K562 (cell line): ENCODE measurements around the gene GORASP2.

Experiments
- ESRRB ChIP-seq: fragments of 250-450 bp; sonication (Bioruptor Pico); IDR thresholded peaks from 2 replicates; pipeline ENCODE4 v1.5.0; 2020; ENCODE audit warnings: mild to moderate bottlenecking, moderate library complexity, borderline replicate concordance
- MYBL2 ChIP-seq, 2 experiments: fragments of 450-650 bp in 1 of 2; sonication (generic) in 1 of 2; formaldehyde crosslinking in 1 of 2; IDR thresholded peaks; 2 replicates each; pipeline versions ENCODE4 v1.6.1 to v1.8.1; 2017 to 2022; ENCODE audit warnings: borderline replicate concordance in 1 of 2, inconsistent platforms in 1 of 2, low read depth in 1 of 2, mild to moderate bottlenecking in 1 of 2, missing genetic modification reagents in 1 of 2, moderate library complexity in 1 of 2
- NR3C1 ChIP-seq: sonication (generic); formaldehyde crosslinking; IDR thresholded peaks from 2 replicates; pipeline ENCODE4 v1.8.1; 2022; ENCODE audit warnings: missing genetic modification reagents
- NRF1 ChIP-seq, 2 experiments: fragments of 450-650 bp; IDR thresholded peaks in 1 of 2; conservative IDR thresholded peaks in 1 of 2; 2 replicates each; pipeline ENCODE4 v1.6.1; 2014; ENCODE audit warnings: mild to moderate bottlenecking in 2 of 2
- PPARD ChIP-seq: fragments of 250-450 bp; sonication (Bioruptor Pico); IDR thresholded peaks from 2 replicates; pipeline ENCODE4 v1.8.0; 2022; ENCODE audit warnings: inconsistent platforms, mild to moderate bottlenecking, moderate library complexity
- ZBTB8A ChIP-seq: fragments of 450-650 bp; IDR thresholded peaks from 2 replicates; pipeline ENCODE4 v1.6.1; 2018; ENCODE audit warnings: mild to moderate bottlenecking, moderate library complexity; ENCODE audit not compliant: partially characterized antibody
- ZNF224 ChIP-seq: sonication (generic); formaldehyde crosslinking; IDR thresholded peaks from 2 replicates; pipeline ENCODE4 v1.8.0; 2022; ENCODE audit warnings: mild to moderate bottlenecking, missing genetic modification reagents
- TF ChIP-seq, protein P1 (sequence below), 3 experiments: IDR thresholded peaks in 2 of 3; conservative IDR thresholded peaks in 1 of 3; 2 replicates each; pipeline ENCODE4 v1.5.1; 2011 to 2012; ENCODE audit warnings: low read length in 3 of 3, mild to moderate bottlenecking in 3 of 3, control low read depth in 2 of 3, improper control_type of control experiment in 1 of 3, inconsistent platforms in 1 of 3, low read depth in 1 of 3, mixed read lengths in 1 of 3, moderate library complexity in 1 of 3; ENCODE audit not compliant: insufficient read depth in 2 of 3

DNA sequence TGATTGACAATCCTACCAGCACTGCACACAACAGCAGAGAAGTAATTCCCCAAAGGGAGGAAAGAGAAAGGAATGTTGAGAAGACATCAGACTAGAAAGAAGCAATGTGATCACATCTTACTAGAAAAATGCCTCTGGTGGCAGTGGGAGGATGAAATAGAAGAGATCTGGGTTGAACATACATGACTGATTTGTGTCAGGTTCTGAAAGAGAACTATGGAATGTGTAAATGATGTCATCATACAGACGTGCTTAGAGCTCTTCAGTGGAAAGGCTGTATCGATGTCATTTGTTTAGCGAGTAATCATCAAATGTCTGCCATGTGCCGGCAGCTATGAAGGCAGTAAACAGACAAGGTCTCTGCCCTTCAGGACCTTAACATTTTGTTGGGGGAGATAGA is 24.9 kb downstream of the GORASP2 start:
- TF ChIP-seq ZNF224 (CRISPR knock-in tag): no peak
- no peak for TF ChIP-seq NRF1 (conservative IDR thresholded peaks at IDR 0.05 in 1 of 2, IDR thresholded peaks at IDR 0.05 in 1 of 2)
- TF ChIP-seq, protein P1, sequence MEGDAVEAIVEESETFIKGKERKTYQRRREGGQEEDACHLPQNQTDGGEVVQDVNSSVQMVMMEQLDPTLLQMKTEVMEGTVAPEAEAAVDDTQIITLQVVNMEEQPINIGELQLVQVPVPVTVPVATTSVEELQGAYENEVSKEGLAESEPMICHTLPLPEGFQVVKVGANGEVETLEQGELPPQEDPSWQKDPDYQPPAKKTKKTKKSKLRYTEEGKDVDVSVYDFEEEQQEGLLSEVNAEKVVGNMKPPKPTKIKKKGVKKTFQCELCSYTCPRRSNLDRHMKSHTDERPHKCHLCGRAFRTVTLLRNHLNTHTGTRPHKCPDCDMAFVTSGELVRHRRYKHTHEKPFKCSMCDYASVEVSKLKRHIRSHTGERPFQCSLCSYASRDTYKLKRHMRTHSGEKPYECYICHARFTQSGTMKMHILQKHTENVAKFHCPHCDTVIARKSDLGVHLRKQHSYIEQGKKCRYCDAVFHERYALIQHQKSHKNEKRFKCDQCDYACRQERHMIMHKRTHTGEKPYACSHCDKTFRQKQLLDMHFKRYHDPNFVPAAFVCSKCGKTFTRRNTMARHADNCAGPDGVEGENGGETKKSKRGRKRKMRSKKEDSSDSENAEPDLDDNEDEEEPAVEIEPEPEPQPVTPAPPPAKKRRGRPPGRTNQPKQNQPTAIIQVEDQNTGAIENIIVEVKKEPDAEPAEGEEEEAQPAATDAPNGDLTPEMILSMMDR (IDR thresholded peaks at IDR 0.05 in 2 of 3, conservative IDR thresholded peaks at IDR 0.05 in 1 of 3; ENCODE audit: insufficient read depth in 2 of 3, low read depth in 1 of 3, low read length in 3 of 3): no peak
- TF ChIP-seq MYBL2 (IDR thresholded peaks at IDR 0.05; ENCODE audit: low read depth): no peak
- TF ChIP-seq MYBL2 (CRISPR knock-in tag; IDR thresholded peaks at IDR 0.05; ENCODE audit: borderline replicate concordance): no peak
- TF ChIP-seq NR3C1 (CRISPR knock-in tag): no peak
- TF ChIP-seq ZBTB8A: no peak
- no peak for TF ChIP-seq PPARD (CRISPR knock-in tag)
- no peak for TF ChIP-seq ESRRB
